Measurements from ENCODE around the gene OR6J1.

DNA sequence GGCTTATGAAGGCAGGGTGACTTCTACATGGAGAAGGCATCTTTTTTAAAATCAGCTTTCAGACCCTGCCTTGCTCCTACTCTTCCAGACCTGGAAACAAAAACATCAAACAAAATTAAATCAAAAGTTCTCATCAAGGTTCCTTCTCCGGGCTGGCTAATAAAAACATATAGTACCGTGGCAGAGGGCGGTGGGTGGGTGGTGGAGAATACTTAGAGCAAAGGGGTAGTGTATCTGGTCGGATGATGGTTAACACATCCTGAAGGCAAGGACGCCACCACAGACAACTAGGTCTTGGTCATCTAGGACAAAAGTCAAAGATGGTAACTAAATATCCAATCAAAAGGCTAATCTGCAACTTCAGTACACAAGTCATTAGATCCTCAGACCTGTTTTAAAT is 56.9 kb downstream of the OR6J1 start:
- no peak for TF ChIP-seq POLR2A (IDR thresholded peaks at IDR 0.05)
- TF ChIP-seq, protein P1, sequence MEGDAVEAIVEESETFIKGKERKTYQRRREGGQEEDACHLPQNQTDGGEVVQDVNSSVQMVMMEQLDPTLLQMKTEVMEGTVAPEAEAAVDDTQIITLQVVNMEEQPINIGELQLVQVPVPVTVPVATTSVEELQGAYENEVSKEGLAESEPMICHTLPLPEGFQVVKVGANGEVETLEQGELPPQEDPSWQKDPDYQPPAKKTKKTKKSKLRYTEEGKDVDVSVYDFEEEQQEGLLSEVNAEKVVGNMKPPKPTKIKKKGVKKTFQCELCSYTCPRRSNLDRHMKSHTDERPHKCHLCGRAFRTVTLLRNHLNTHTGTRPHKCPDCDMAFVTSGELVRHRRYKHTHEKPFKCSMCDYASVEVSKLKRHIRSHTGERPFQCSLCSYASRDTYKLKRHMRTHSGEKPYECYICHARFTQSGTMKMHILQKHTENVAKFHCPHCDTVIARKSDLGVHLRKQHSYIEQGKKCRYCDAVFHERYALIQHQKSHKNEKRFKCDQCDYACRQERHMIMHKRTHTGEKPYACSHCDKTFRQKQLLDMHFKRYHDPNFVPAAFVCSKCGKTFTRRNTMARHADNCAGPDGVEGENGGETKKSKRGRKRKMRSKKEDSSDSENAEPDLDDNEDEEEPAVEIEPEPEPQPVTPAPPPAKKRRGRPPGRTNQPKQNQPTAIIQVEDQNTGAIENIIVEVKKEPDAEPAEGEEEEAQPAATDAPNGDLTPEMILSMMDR (IDR thresholded peaks at IDR 0.05): no peak

All from body of pancreas (tissue), 4 donors.